HL-60 (cell line): ENCODE measurements around the gene TAF6L. TPM values are rescaled to one million over a fixed set of nuclear protein-coding genes. Genes with fewer than 3 reads are reported as not detected.

Source experiments
- DNase-seq, 2 experiments: peaks; one replicate each; pipeline ENCODE4 v3.0.0-alpha.2; 2010 to 2020; ENCODE audit warnings: low read depth in 1 of 2, low spot score in 1 of 2
- H3K27ac ChIP-seq: fragments of 250-450 bp; sonication (Bioruptor Pico); replicated peaks from 2 replicates; pipeline ENCODE4 v1.5.1; 2020; ENCODE audit warnings: mild to moderate bottlenecking, moderate library complexity
- H3K27me3 ChIP-seq: fragments of 250-450 bp; sonication (Bioruptor Pico); 2 replicates; pipeline ENCODE4 v1.5.1; 2021; ENCODE audit warnings: mild to moderate bottlenecking, moderate library complexity; ENCODE audit not compliant: insufficient read depth, poor library complexity, severe bottlenecking
- H3K4me3 ChIP-seq: replicated peaks from 2 replicates; pipeline ENCODE4 v1.5.1; 2011; ENCODE audit warnings: mild to moderate bottlenecking, control low read depth, low read length; ENCODE audit not compliant: insufficient read depth
- CTCF ChIP-seq: IDR thresholded peaks from one replicate; pipeline ENCODE4 v1.5.1; 2011; ENCODE audit warnings: low read length, control low read depth, inconsistent platforms; ENCODE audit not compliant: insufficient read depth
- GABPA ChIP-seq: IDR thresholded peaks from 2 replicates; pipeline ENCODE4 v1.6.1; 2012; ENCODE audit warnings: low read depth
- POLR2AphosphoS5 ChIP-seq: IDR thresholded peaks from 2 replicates; pipeline ENCODE4 v1.6.1; 2012; ENCODE audit warnings: low read depth
- REST ChIP-seq: IDR thresholded peaks from 2 replicates; pipeline ENCODE4 v1.6.1; 2012; ENCODE audit warnings: low read depth; ENCODE audit not compliant: insufficient replicate concordance
- SPI1 ChIP-seq: IDR thresholded peaks from 2 replicates; pipeline ENCODE4 v1.6.1; 2012; ENCODE audit warnings: low read depth, mild to moderate bottlenecking, borderline replicate concordance
- microRNA-seq: library from miRNA; unstranded; fragments of <30 nt; microRNA quantifications from one replicate; pipeline ENCODE4, GENCODE V29; 2018

The TAF6L gene

GRCh38 chr11:62835336-62835735 is 64.1 kb downstream of the TAF6L start:
- no peak for DNase-seq
- H3K27me3 ChIP-seq, result no peaks in the 10 kb centered on the region
- no peak overlapping the region for H3K4me3 ChIP-seq
- H3K27ac ChIP-seq, result no peak overlapping the region
- TF ChIP-seq GABPA (no peak), POLR2AphosphoS5 (no peak), REST (no peak), SPI1 (no peak), CTCF (no peak)

Small RNA genes within 50 kb of the gene (microRNA-seq; reads per million reads assigned to microRNA genes)
- gene MIR6514 (1.5 reads per million), gene MIR6748 (not detected)
